Measurements from ENCODE around the gene SORCS3.

SORCS3 gene

GRCh38 chr10:105268961-105269360 is 627.9 kb downstream of the SORCS3 start:
- Histone ChIP-seq H3K9ac (no peak overlapping the region), H3K36me3 (no peaks in the 10 kb centered on the region), H3K4me3 (no peak overlapping the region), H3K4me2 (no peak overlapping the region), H4K20me1 (no peaks in the 10 kb centered on the region), H3K4me1 (no peaks in the 10 kb centered on the region), H3K27ac (no peak overlapping the region), H3K9me3 (no peaks in the 10 kb centered on the region), H3K27me3 (no peaks in the 10 kb centered on the region)
- TF ChIP-seq Cebpa-rat (IDR thresholded peaks at IDR 0.05) = no peak

- Histone ChIP-seq H3K27me3 (no peaks in the 10 kb centered on the region), H3K9ac (no peak overlapping the region), H3K27ac (no peak overlapping the region), H3K4me3 (no peak overlapping the region), H3K4me2 (no peak overlapping the region), H3K36me3 (no peaks in the 10 kb centered on the region), H4K20me1 (no peaks in the 10 kb centered on the region), H3K4me1 (no peaks in the 10 kb centered on the region), H3K9me3 (no peaks in the 10 kb centered on the region)
- no peak for TF ChIP-seq Cebpa-rat (IDR thresholded peaks at IDR 0.05)
These were observed 628.6 kb downstream of the SORCS3 start for GRCh38 chr10:105269689-105270088.

GRCh38 chr10:105274556-105275070 is 633.5 kb downstream of the SORCS3 start:
- TF ChIP-seq Cebpa-rat (IDR thresholded peaks at IDR 0.05) = no peak
- no peaks in the 10 kb centered on the region for H4K20me1 ChIP-seq
- H3K27ac ChIP-seq = no peak overlapping the region
- no peaks in the 10 kb centered on the region for H3K27me3 ChIP-seq
- H3K9ac ChIP-seq = no peak overlapping the region
- no peaks in the 10 kb centered on the region for H3K4me1 ChIP-seq
- no peak overlapping the region for H3K4me2 ChIP-seq
- H3K4me3 ChIP-seq = no peak overlapping the region
- H3K9me3 ChIP-seq = no peaks in the 10 kb centered on the region
- H3K36me3 ChIP-seq = no peaks in the 10 kb centered on the region

- Histone ChIP-seq H3K36me3 (no peaks in the 10 kb centered on the region), H3K4me3 (no peak overlapping the region), H3K4me1 (no peaks in the 10 kb centered on the region), H4K20me1 (no peaks in the 10 kb centered on the region), H3K27me3 (no peaks in the 10 kb centered on the region), H3K9me3 (no peaks in the 10 kb centered on the region), H3K27ac (no peak overlapping the region), H3K4me2 (no peak overlapping the region), H3K9ac (no peak overlapping the region)
- TF ChIP-seq Cebpa-rat (IDR thresholded peaks at IDR 0.05) = no peak
These were observed 637.3 kb downstream of the SORCS3 start for GRCh38 chr10:105278439-105278838.

GRCh38 chr10:105279101-105279500 is 638.0 kb downstream of the SORCS3 start:
- no peak overlapping the region for H3K27ac ChIP-seq
- TF ChIP-seq Cebpa-rat (IDR thresholded peaks at IDR 0.05) = no peak
- no peaks in the 10 kb centered on the region for H3K27me3 ChIP-seq
- H3K9me3 ChIP-seq = no peaks in the 10 kb centered on the region
- H3K9ac ChIP-seq = no peak overlapping the region
- H3K4me2 ChIP-seq = no peak overlapping the region
- H4K20me1 ChIP-seq = no peaks in the 10 kb centered on the region
- H3K4me1 ChIP-seq = no peaks in the 10 kb centered on the region
- H3K4me3 ChIP-seq = no peak overlapping the region
- no peaks in the 10 kb centered on the region for H3K36me3 ChIP-seq

GRCh38 chr10:105280895-105281294 is 639.8 kb downstream of the SORCS3 start:
- no peak overlapping the region for H3K4me2 ChIP-seq
- no peaks in the 10 kb centered on the region for H3K9me3 ChIP-seq
- no peak for TF ChIP-seq Cebpa-rat (IDR thresholded peaks at IDR 0.05)
- H3K27ac ChIP-seq = no peak overlapping the region
- no peaks in the 10 kb centered on the region for H3K36me3 ChIP-seq
- no peaks in the 10 kb centered on the region for H3K27me3 ChIP-seq
- no peaks in the 10 kb centered on the region for H3K4me1 ChIP-seq
- no peaks in the 10 kb centered on the region for H4K20me1 ChIP-seq
- H3K9ac ChIP-seq = no peak overlapping the region
- no peak overlapping the region for H3K4me3 ChIP-seq

- Histone ChIP-seq H3K27me3 (no peaks in the 10 kb centered on the region), H3K4me1 (no peaks in the 10 kb centered on the region), H4K20me1 (no peaks in the 10 kb centered on the region), H3K9me3 (no peaks in the 10 kb centered on the region), H3K4me3 (no peak overlapping the region), H3K36me3 (no peaks in the 10 kb centered on the region), H3K9ac (no peak overlapping the region), H3K4me2 (no peak overlapping the region), H3K27ac (no peak overlapping the region)
- no peak for TF ChIP-seq Cebpa-rat (IDR thresholded peaks at IDR 0.05)
These were observed 643.6 kb downstream of the SORCS3 start for GRCh38 chr10:105284476-105285215.

GRCh38 chr10:105288026-105288425 is 646.9 kb downstream of the SORCS3 start:
- Histone ChIP-seq H3K4me3 (no peak overlapping the region), H3K27me3 (no peaks in the 10 kb centered on the region), H3K36me3 (no peaks in the 10 kb centered on the region), H3K9ac (no peak overlapping the region), H3K4me2 (no peak overlapping the region), H3K9me3 (no peaks in the 10 kb centered on the region), H3K4me1 (no peaks in the 10 kb centered on the region), H4K20me1 (no peaks in the 10 kb centered on the region), H3K27ac (no peak overlapping the region)
- no peak for TF ChIP-seq Cebpa-rat (IDR thresholded peaks at IDR 0.05)

- Histone ChIP-seq H3K27ac (no peak overlapping the region), H3K9me3 (no peaks in the 10 kb centered on the region), H3K36me3 (no peaks in the 10 kb centered on the region), H3K4me2 (no peak overlapping the region), H3K27me3 (no peaks in the 10 kb centered on the region), H3K9ac (no peak overlapping the region), H3K4me3 (no peak overlapping the region), H4K20me1 (no peaks in the 10 kb centered on the region), H3K4me1 (no peaks in the 10 kb centered on the region)
- no peak for TF ChIP-seq Cebpa-rat (IDR thresholded peaks at IDR 0.05)
These were observed 647.5 kb downstream of the SORCS3 start for GRCh38 chr10:105288613-105289012.

GRCh38 chr10:105291571-105291970 is 650.5 kb downstream of the SORCS3 start:
- H3K4me3 ChIP-seq = no peak overlapping the region

More at GRCh38 chr10:105291571-105291970, 650.5 kb downstream of the SORCS3 start:
- no peak overlapping the region for H3K4me2 ChIP-seq
- H4K20me1 ChIP-seq = no peaks in the 10 kb centered on the region
- no peaks in the 10 kb centered on the region for H3K27me3 ChIP-seq
- no peaks in the 10 kb centered on the region for H3K4me1 ChIP-seq
- no peaks in the 10 kb centered on the region for H3K36me3 ChIP-seq
- TF ChIP-seq Cebpa-rat (IDR thresholded peaks at IDR 0.05) = no peak
- H3K27ac ChIP-seq = no peak overlapping the region
- no peak overlapping the region for H3K9ac ChIP-seq
- H3K9me3 ChIP-seq = no peaks in the 10 kb centered on the region
